Erythroblast (primary cell): ENCODE measurements around the gene SERGEF.

Experiments
- GATA1 ChIP-seq: IDR thresholded peaks from 2 replicates; pipeline ENCODE4 v1.6.1; 2011; ENCODE audit warnings: low read depth, mild to moderate bottlenecking, control low read depth, low read length, moderate library complexity
- POLR2A ChIP-seq: IDR thresholded peaks from 2 replicates; pipeline ENCODE4 v1.6.1; 2011; ENCODE audit warnings: mild to moderate bottlenecking, low read length

- TF ChIP-seq POLR2A (no peak), GATA1 (no peak)
Observed at GRCh38 chr11:17986007-17986710, 26.7 kb downstream of the SERGEF start.
